Lower lobe of right lung (tissue), 2 donors: ENCODE data around the gene QSOX1. TPM values are rescaled to one million over a fixed set of nuclear protein-coding genes. Genes with fewer than 3 reads are reported as not detected.

Source experiments
- ATAC-seq, 2 donors: fragments of 200-7000 bp; cut with Tn5 transposase; one replicate each; pipeline ENCODE4 v1.9.1; 2020 to 2022; ENCODE audit warnings: mild to moderate bottlenecking in 2 of 2, moderate library complexity in 2 of 2
- DNase-seq: peaks from one replicate; pipeline ENCODE4 v3.0.0-alpha.2; 2020
- H3K27ac ChIP-seq: fragments of 200-600 bp; one replicate; pipeline ENCODE4 v1.8.0; 2022
- H3K27me3 ChIP-seq: fragments of 200-600 bp; one replicate; pipeline ENCODE4 v1.8.0; 2022; ENCODE audit warnings: low read depth
- H3K36me3 ChIP-seq: fragments of 200-600 bp; one replicate; pipeline ENCODE4 v1.8.0; 2022; ENCODE audit warnings: mild to moderate bottlenecking
- H3K4me1 ChIP-seq: fragments of 200-600 bp; one replicate; pipeline ENCODE4 v1.8.0; 2022
- H3K4me3 ChIP-seq: fragments of 200-600 bp; one replicate; pipeline ENCODE4 v1.8.0; 2022; ENCODE audit warnings: mild to moderate bottlenecking
- H3K9me3 ChIP-seq: fragments of 200-600 bp; one replicate; pipeline ENCODE4 v1.8.0; 2022
- CTCF ChIP-seq: fragments of 200-600 bp; IDR thresholded peaks from one replicate; pipeline ENCODE4 v1.8.0; 2022; ENCODE audit warnings: antibody characterized with exemption, mild to moderate bottlenecking
- intact Hi-C: fragments of 100-400 bp; cut with DNase I; formaldehyde crosslinking; loops from one replicate; pipeline ENCODE4 v1.11.0; 2022
- total RNA-seq: library from RNA; stranded (reverse); fragmentation: NEBNext Ultra II Directional; extraction: Animal tissue kit (Norgen Biotek cat#: 25700); gene quantifications from one replicate; pipeline ENCODE4 v1.2.1, GENCODE V29; 2021
- donor health status: DM: no; HTN: yes; CAD: no; lungs with severe emphysema.

The QSOX1 gene
- total RNA-seq, 1 donor from 2014 or later, result 241 TPM

- H3K9me3 ChIP-seq, result no peaks in the 10 kb centered on the region
Observed at GRCh38 chr1:180249725-180250498, 95.2 kb downstream of the QSOX1 start.

GRCh38 chr1:180250499-180250770 is 95.8 kb downstream of the QSOX1 start:
- Histone ChIP-seq H3K27ac (no peak overlapping the region), H3K9me3 (no peaks in the 10 kb centered on the region), H3K4me1 (no peaks in the 10 kb centered on the region), H3K4me3 (no peak overlapping the region), H3K36me3 (no peaks in the 10 kb centered on the region), H3K27me3 (peaks cover 22% of the 10 kb centered on the region)
- ATAC-seq, result no peak
- intact Hi-C loops, result no loop called here
- no peak for DNase-seq
- no peak for TF ChIP-seq CTCF

More at GRCh38 chr1:180249725-180250498, 95.2 kb downstream of the QSOX1 start:
- intact Hi-C loops, result no loop called here
- no peak overlapping the region for H3K4me3 ChIP-seq
- no peaks in the 10 kb centered on the region for H3K4me1 ChIP-seq
- no peak for TF ChIP-seq CTCF
- H3K36me3 ChIP-seq, result no peaks in the 10 kb centered on the region
- ATAC-seq (no peak), DNase-seq (peak; percentile 9)
- no peak overlapping the region for H3K27ac ChIP-seq
- H3K27me3 ChIP-seq, result peaks cover 24% of the 10 kb centered on the region

GRCh38 chr1:180250883-180251509 is 96.3 kb downstream of the QSOX1 start:
- H3K36me3 ChIP-seq, result no peaks in the 10 kb centered on the region
- no peak for DNase-seq
- H3K4me3 ChIP-seq, result no peak overlapping the region
- H3K27me3 ChIP-seq, result peaks cover 28% of the 10 kb centered on the region
- H3K27ac ChIP-seq, result no peak overlapping the region
- no peak for ATAC-seq
- H3K9me3 ChIP-seq, result no peaks in the 10 kb centered on the region
- TF ChIP-seq CTCF, result no peak
- intact Hi-C loops, result no loop called here
- no peaks in the 10 kb centered on the region for H3K4me1 ChIP-seq

GRCh38 chr1:180251526-180252305 is 97.0 kb downstream of the QSOX1 start:
- Histone ChIP-seq H3K4me1 (no peaks in the 10 kb centered on the region), H3K9me3 (no peaks in the 10 kb centered on the region), H3K36me3 (no peaks in the 10 kb centered on the region), H3K27me3 (peaks cover 35% of the 10 kb centered on the region), H3K4me3 (no peak overlapping the region), H3K27ac (no peak overlapping the region)
- intact Hi-C loops, result no loop called here
- TF ChIP-seq CTCF, result no peak
- ATAC-seq (no peak), DNase-seq (no peak)

- peak; percentile 83 for DNase-seq
- H3K9me3 ChIP-seq, result no peaks in the 10 kb centered on the region
- no peaks in the 10 kb centered on the region for H3K4me1 ChIP-seq
- no peaks in the 10 kb centered on the region for H3K36me3 ChIP-seq
- peak; percentile 66 to 73 for ATAC-seq
- H3K4me3 ChIP-seq, result no peak overlapping the region
- intact Hi-C loops, result no loop called here
- peaks cover 47% of the 10 kb centered on the region for H3K27me3 ChIP-seq
- H3K27ac ChIP-seq, result no peak overlapping the region
- peak; percentile 87 for TF ChIP-seq CTCF
Observed at GRCh38 chr1:180252638-180253536, 98.2 kb downstream of the QSOX1 start.
